Activated CD8-positive, alpha-beta memory T cell treated with anti-CD3 and anti-CD28 coated beads for 24 hours (primary cell): ENCODE measurements around the gene RNF112.

Source experiments
- DNase-seq: peaks from one replicate; pipeline ENCODE4 v3.0.0-alpha.2; 2020

RNF112 gene

GRCh38 chr17:19410875-19411620, at the start of gene RNF112:
Gene RNF112, plus strand, starts transcription at chr17:19411232. Its CDS starts 177 bp downstream, at chr17:19411409.
- DNase-seq, result no peak

- no peak for DNase-seq
Measured at GRCh38 chr17:19361326-19361725, 49.7 kb upstream of the RNF112 start.

GRCh38 chr17:19361944-19362276, 49.1 kb upstream of the RNF112 start:
- no peak for DNase-seq

- DNase-seq, result peak; percentile 99
Measured at GRCh38 chr17:19362277-19363113, 48.5 kb upstream of the RNF112 start, which contains the start of gene B9D1. Gene B9D1, minus strand, starts transcription at chr17:19362723. Its CDS starts 154 bp downstream, at chr17:19362569.

- DNase-seq, result no peak
Measured at GRCh38 chr17:19363114-19363438, 48.0 kb upstream of the RNF112 start.

GRCh38 chr17:19363460-19364035, 47.5 kb upstream of the RNF112 start:
- no peak for DNase-seq

GRCh38 chr17:19364699-19365498, 46.1 kb upstream of the RNF112 start:
- DNase-seq, result no peak

- no peak for DNase-seq
Measured at GRCh38 chr17:19365499-19365817, 45.6 kb upstream of the RNF112 start.

GRCh38 chr17:19365833-19366636, 45.0 kb upstream of the RNF112 start:
- DNase-seq, result no peak

GRCh38 chr17:19366637-19366972, 44.4 kb upstream of the RNF112 start:
- no peak for DNase-seq

GRCh38 chr17:19368229-19368628, 42.8 kb upstream of the RNF112 start:
- DNase-seq, result no peak

GRCh38 chr17:19369107-19369778, 41.8 kb upstream of the RNF112 start:
- no peak for DNase-seq

- no peak for DNase-seq
Measured at GRCh38 chr17:19369846-19370492, 41.1 kb upstream of the RNF112 start.

GRCh38 chr17:19370493-19370960, 40.5 kb upstream of the RNF112 start:
- no peak for DNase-seq

- no peak for DNase-seq
Measured at GRCh38 chr17:19371259-19372010, 39.6 kb upstream of the RNF112 start.

GRCh38 chr17:19372011-19372370, 39.0 kb upstream of the RNF112 start:
- no peak for DNase-seq

- DNase-seq, result no peak
Measured at GRCh38 chr17:19372439-19372838, 38.6 kb upstream of the RNF112 start.

- DNase-seq, result no peak
Measured at GRCh38 chr17:19372866-19373504, 38.0 kb upstream of the RNF112 start.

- no peak for DNase-seq
Measured at GRCh38 chr17:19374136-19374535, 36.9 kb upstream of the RNF112 start.

- no peak for DNase-seq
Measured at GRCh38 chr17:19375732-19376131, 35.3 kb upstream of the RNF112 start.
